Subcutaneous adipose tissue (tissue), 4 donors: Measurements from ENCODE around the gene OSBPL10. TPM values are rescaled to one million over a fixed set of nuclear protein-coding genes. Genes with fewer than 3 reads are reported as not detected.

Source experiments
- CTCF ChIP-seq: fragments of 450-650 bp; IDR thresholded peaks from one replicate; pipeline ENCODE4 v1.5.1; 2016; ENCODE audit warnings: low read depth, mild to moderate bottlenecking, control low read depth, antibody characterized with exemption, moderate library complexity
- total RNA-seq, 4 donors: library from RNA; depleted of rRNA; stranded (reverse); fragments of >200 nt; gene quantifications; one replicate each; pipeline ENCODE4 v1.1.0, GENCODE V29; 2016

OSBPL10 gene
- total RNA-seq = 10 to 100 TPM in 3 of 4 donors, 1 to 10 TPM in 1; 7.3 to 72.7 (median 26.0) TPM

GRCh38 chr3:31981206-31982181 is at the start of gene OSBPL10, which contains the start of gene ZNF860:
TSS of gene OSBPL10 (minus strand) at chr3:31981262. CDS start at chr3:31981179, 83 bp downstream.
TSS of gene ZNF860 (plus strand) at chr3:31981750. CDS start at chr3:31989080, 7,330 bp downstream.
- no peak for TF ChIP-seq CTCF

DNA sequence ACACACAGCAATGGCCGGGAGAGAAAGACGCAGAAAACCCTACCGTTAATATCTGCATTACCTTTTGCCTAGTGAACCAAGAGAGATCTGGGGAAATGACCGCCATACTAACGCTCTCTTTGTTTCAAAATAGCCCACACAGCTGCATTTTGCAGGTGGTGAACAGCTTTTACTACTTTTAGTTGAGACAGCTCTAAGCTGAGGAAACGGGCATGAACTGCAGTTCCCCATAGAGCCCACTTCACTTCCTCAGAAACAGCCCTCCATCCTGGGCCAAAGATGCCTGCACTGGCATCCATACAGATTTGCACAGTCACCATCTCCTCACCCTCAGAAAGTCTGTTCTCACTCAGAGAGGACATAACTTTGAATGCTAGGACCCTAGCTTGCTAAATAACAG is 45.5 kb upstream of the OSBPL10 start:
- TF ChIP-seq CTCF = no peak

DNA sequence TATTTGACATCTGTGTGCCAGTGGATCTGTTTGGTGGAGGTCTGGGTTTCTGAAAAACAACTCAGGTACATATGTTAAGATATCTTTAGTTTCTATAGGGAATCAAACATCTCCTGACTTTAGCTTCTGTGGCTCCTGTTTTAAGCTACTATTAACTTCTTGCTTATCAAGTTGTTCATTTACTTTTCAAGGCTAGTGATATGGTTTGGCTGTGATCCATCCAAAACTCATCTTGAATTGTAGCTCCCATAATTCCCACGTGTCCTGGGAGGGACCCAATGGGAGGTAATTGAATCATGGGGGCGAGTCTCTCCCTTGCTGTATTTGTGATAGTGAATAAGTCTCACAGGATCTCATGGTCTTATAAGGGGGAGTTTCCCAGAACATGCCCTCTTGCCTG is 41.9 kb upstream of the OSBPL10 start:
- no peak for TF ChIP-seq CTCF

GRCh38 chr3:32021748-32022147 is 40.7 kb upstream of the OSBPL10 start:
- TF ChIP-seq CTCF = no peak

GRCh38 chr3:32021155-32021554 is 40.1 kb upstream of the OSBPL10 start:
- TF ChIP-seq CTCF = no peak

DNA sequence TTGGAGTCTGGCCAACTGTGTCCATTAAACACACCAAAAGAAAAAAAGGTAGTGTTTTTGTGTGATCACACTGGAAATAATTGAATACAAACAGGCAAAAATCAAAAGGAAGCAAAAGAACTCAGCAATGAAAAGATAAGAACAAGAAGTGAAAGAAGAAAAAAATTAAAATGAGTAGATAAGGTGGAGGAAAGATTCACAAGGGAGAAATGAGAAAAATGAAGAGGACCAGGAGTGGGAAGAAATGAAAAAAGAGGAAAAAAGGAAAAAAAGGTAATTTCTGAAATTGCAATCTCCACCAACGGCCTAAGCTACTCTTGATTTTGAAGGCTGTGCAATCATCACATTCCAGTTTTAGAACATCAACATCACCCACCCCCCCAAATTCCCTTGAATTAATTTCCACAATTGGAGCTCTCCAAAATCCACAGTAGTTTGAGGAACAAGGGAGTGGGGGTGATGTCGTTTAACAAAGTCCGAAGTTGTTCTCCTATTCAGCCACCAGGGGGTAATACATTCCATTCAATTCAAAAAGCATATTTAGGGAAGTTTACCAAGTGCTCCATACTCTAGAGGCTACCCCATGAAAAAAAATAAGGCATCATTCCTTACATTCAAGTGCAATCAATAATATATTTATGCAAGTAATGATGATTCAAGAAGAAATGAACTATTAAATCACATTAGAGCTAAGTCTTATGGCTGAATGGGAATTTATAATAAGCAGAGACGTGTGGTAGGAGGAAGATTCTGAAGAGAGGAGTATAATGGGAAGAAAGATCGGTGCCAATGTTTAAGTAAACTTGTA is 37.9 kb upstream of the OSBPL10 start:
- no peak for TF ChIP-seq CTCF

DNA sequence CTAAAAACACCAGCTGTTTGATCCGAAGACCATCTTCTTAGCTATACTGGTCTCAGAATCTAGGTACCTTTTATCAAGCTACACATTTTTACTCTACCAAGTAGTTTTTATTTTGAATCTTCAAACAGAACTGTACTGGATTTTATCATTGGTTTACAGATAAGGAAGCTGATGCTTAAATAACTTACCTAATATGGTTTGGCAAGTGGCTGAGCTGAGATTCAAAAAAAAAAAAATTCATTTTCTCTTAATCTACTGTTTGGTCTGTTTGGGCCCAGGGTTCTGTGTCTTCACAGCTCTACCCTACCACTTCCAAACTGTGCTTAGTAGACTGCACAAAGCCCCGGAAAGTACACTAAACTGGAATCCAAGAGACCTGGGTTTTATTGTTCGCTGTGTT is 36.2 kb upstream of the OSBPL10 start:
- TF ChIP-seq CTCF = no peak
